ENCODE measurements around the gene ANKMY2. TPM values are rescaled to one million over a fixed set of nuclear protein-coding genes. Genes with fewer than 3 reads are reported as not detected.

Gene ANKMY2
- total RNA-seq (10 to 100 TPM in 2 of 5 donors, 1 to 10 TPM in 3; 7.8 to 10.9 (median 10.0) TPM), total RNA-seq (5.1 to 29.6 (median 11.4) reads per million in 29 experiments)
- total RNA-seq (2013): 14.4 TPM

DNA sequence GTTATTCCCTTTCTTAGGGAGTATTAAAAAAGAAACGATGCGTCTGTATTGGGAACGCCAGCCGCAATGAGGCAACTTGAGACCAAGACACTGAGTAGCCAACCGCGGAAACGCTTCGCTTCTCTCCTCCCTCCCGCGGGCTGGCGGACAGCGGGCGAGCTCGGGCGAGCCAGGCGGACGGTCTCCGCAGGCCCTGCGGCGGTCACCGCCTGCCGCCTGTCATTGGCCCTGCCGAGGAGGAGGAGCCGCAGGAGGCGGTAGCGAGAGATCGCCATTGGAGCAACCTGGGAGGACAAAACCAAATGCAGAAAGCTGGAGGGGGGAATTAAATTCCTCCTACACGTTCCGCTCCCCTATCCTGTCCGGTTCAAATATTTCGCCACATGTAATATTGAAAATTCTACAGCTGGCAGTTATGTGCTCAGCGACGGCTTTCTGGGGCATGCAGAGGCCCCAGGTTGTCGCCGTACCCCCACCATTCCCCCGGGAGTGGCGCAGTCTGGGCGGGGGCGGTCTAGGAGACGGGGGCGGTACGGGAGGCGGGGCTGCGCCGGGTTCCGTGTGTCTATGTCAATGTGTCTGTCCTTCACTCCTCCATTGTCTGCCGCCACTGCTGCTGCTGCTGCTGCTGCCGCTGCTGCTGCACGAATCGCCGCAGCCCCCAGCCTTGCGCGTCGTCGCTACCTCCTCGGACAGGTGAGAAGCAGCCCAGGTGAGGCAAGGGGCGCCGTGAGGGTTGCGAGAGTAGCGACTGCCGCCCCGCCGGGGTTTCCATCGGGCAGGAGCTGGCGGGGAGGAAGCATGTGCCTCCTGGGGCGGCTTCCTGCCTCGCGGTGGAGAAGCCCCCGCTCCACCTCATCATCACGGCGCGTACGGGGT, at the start of gene ANKMY2, which contains the start of gene BZW2:
TSS of gene ANKMY2 (minus strand) at position 162 of the 879 bp plus-strand sequence. CDS start 181 bp downstream, outside the sequence.
TSS of gene BZW2 (plus strand) at position 589 of the 879 bp plus-strand sequence. CDS start 19,263 bp downstream, outside the sequence.
- Histone ChIP-seq H3K27me3 (replicated peaks in 1 of 2; ENCODE audit: control insufficient read depth in 2 of 2, extremely low read depth in 1 of 2, insufficient read depth in 2 of 2, low read length in 1 of 2) (no peaks in the 10 kb centered on the region), H3K36me3 (ENCODE audit: control insufficient read depth in 2 of 2, extremely low read depth in 1 of 2, insufficient read depth in 1 of 2, low read length in 1 of 2) (no peaks in the 10 kb centered on the region), H3K9me3 (no peaks in the 10 kb centered on the region), H3K4me1 (ENCODE audit: control insufficient read depth in 1 of 2, extremely low read depth in 1 of 2, insufficient read depth in 2 of 2, low read length in 2 of 2) (peaks cover 17 to 22% of the 10 kb centered on the region in 2 experiments), H3K4me3 (ENCODE audit: control insufficient read depth in 1 of 2, extremely low read depth in 1 of 2, low read length in 1 of 2) (peak within 1 kb of the TSS; percentile 96 to 97), H3K27ac (ENCODE audit: low read length) (peak within 1 kb of the TSS; percentile 87)
- peak; percentile 87 to 90 (median 88) for ATAC-seq (replicated peaks in 1 of 4)
- Mint-ChIP-seq H3K9me3 (no peaks in the 10 kb centered on the region), H3K4me1 (peaks cover 67 to 78% (median 70%) of the 10 kb centered on the region in 3 donors), H3K27ac (peak within 1 kb of the TSS; percentile 93 to 99), H3K4me3 (peak within 1 kb of the TSS; percentile 89 to 98 (median 97)), H3K36me3 (no peaks in the 10 kb centered on the region), H3K27me3 (no peaks in the 10 kb centered on the region)
- ChIA-PET CTCF (no interaction called here), POLR2A (interaction anchor here in 1 of 2 donors (0.7 to 1.6 kb wide), 4 partner anchors 13 to 225 kb away, joined by 3 to 5 read pairs (median 3); no protein-coding TSS in a partner anchor)
- under 1% methylated on average over 56 of the region's 73 CpGs for WGBS (ENCODE audit: insufficient coverage)
- peak; percentile 87 to 96 (median 92) for DNase-seq

GRCh38 chr7:16694806-16695205, 49.3 kb upstream of the ANKMY2 start:
- DNase-seq: no peak
- CTCF ChIA-PET: interaction anchor here in 1 of 2 donors (0.5 kb wide), 1 partner anchor 108 kb away, joined by 3 read pairs; no protein-coding TSS in a partner anchor
- Histone ChIP-seq H3K27ac (ENCODE audit: low read length) (no peak overlapping the region), H3K27me3 (replicated peaks in 1 of 2; ENCODE audit: control insufficient read depth in 2 of 2, extremely low read depth in 1 of 2, insufficient read depth in 2 of 2, low read length in 1 of 2) (no peaks in the 10 kb centered on the region), H3K4me1 (ENCODE audit: control insufficient read depth in 1 of 2, extremely low read depth in 1 of 2, insufficient read depth in 2 of 2, low read length in 2 of 2) (no peaks in the 10 kb centered on the region), H3K9me3 (no peaks in the 10 kb centered on the region), H3K4me3 (ENCODE audit: control insufficient read depth in 1 of 2, extremely low read depth in 1 of 2, low read length in 1 of 2) (no peak overlapping the region), H3K36me3 (ENCODE audit: control insufficient read depth in 2 of 2, extremely low read depth in 1 of 2, insufficient read depth in 1 of 2, low read length in 1 of 2) (peaks cover 3 to 73% of the 10 kb centered on the region in 2 donors)
- Mint-ChIP-seq H3K4me3 (no peak overlapping the region), H3K27me3 (no peaks in the 10 kb centered on the region), H3K27ac (no peak overlapping the region), H3K36me3 (peaks cover 68% of the 10 kb centered on the region), H3K9me3 (no peaks in the 10 kb centered on the region), H3K4me1 (no peaks in the 10 kb centered on the region)
- POLR2A ChIA-PET: no interaction called here
- WGBS (ENCODE audit: insufficient coverage): no CpG with 5 or more reads among the region's 6 CpGs
- ATAC-seq (replicated peaks in 1 of 4): no peak

GRCh38 chr7:16693601-16694318, 48.2 kb upstream of the ANKMY2 start:
- Mint-ChIP-seq H3K4me1 (no peaks in the 10 kb centered on the region), H3K27ac (no peak overlapping the region), H3K27me3 (no peaks in the 10 kb centered on the region), H3K4me3 (no peak overlapping the region), H3K9me3 (no peaks in the 10 kb centered on the region), H3K36me3 (peaks cover 60% of the 10 kb centered on the region)
- no CpG with 5 or more reads among the region's 2 CpGs for WGBS (ENCODE audit: insufficient coverage)
- no peaks in the 10 kb centered on the region for H3K9me3 ChIP-seq
- DNase-seq: no peak
- no peaks in the 10 kb centered on the region for H3K4me1 ChIP-seq (ENCODE audit: control insufficient read depth in 1 of 2, extremely low read depth in 1 of 2, insufficient read depth in 2 of 2, low read length in 2 of 2)
- H3K4me3 ChIP-seq (ENCODE audit: control insufficient read depth in 1 of 2, extremely low read depth in 1 of 2, low read length in 1 of 2): no peak overlapping the region
- H3K27me3 ChIP-seq (replicated peaks in 1 of 2; ENCODE audit: control insufficient read depth in 2 of 2, extremely low read depth in 1 of 2, insufficient read depth in 2 of 2, low read length in 1 of 2): no peaks in the 10 kb centered on the region
- ATAC-seq (replicated peaks in 1 of 4): no peak
- H3K36me3 ChIP-seq (ENCODE audit: control insufficient read depth in 2 of 2, extremely low read depth in 1 of 2, insufficient read depth in 1 of 2, low read length in 1 of 2): peaks cover 3 to 67% of the 10 kb centered on the region in 2 donors
- CTCF ChIA-PET: no interaction called here
- H3K27ac ChIP-seq (ENCODE audit: low read length): no peak overlapping the region
- POLR2A ChIA-PET: no interaction called here

GRCh38 chr7:16691241-16691640, 45.7 kb upstream of the ANKMY2 start:
- Histone ChIP-seq H3K4me1 (ENCODE audit: control insufficient read depth in 1 of 2, extremely low read depth in 1 of 2, insufficient read depth in 2 of 2, low read length in 2 of 2) (no peaks in the 10 kb centered on the region), H3K27me3 (replicated peaks in 1 of 2; ENCODE audit: control insufficient read depth in 2 of 2, extremely low read depth in 1 of 2, insufficient read depth in 2 of 2, low read length in 1 of 2) (no peaks in the 10 kb centered on the region), H3K4me3 (ENCODE audit: control insufficient read depth in 1 of 2, extremely low read depth in 1 of 2, low read length in 1 of 2) (no peak overlapping the region), H3K9me3 (no peaks in the 10 kb centered on the region), H3K36me3 (ENCODE audit: control insufficient read depth in 2 of 2, extremely low read depth in 1 of 2, insufficient read depth in 1 of 2, low read length in 1 of 2) (peaks cover 8 to 54% of the 10 kb centered on the region in 2 donors), H3K27ac (ENCODE audit: low read length) (no peak overlapping the region)
- Mint-ChIP-seq H3K4me1 (peaks cover 0 to 1% (median 0%) of the 10 kb centered on the region in 3 donors), H3K36me3 (peaks cover 48% of the 10 kb centered on the region), H3K9me3 (no peaks in the 10 kb centered on the region), H3K27me3 (no peaks in the 10 kb centered on the region), H3K4me3 (no peak overlapping the region), H3K27ac (no peak overlapping the region)
- POLR2A ChIA-PET: interaction anchor here in 1 of 2 donors (0.5 kb wide), 1 partner anchor 1451 kb away, joined by 3 read pairs; no protein-coding TSS in a partner anchor
- CTCF ChIA-PET: no interaction called here
- no peak for ATAC-seq (replicated peaks in 1 of 4)
- DNase-seq: no peak
- WGBS (ENCODE audit: insufficient coverage): 90% methylated on average over 1 of the region's 4 CpGs

GRCh38 chr7:16688249-16688648, 42.7 kb upstream of the ANKMY2 start:
- no peaks in the 10 kb centered on the region for H3K27me3 Mint-ChIP-seq
- ChIA-PET POLR2A (no interaction called here), CTCF (no interaction called here)
- Histone ChIP-seq H3K4me3 (ENCODE audit: control insufficient read depth in 1 of 2, extremely low read depth in 1 of 2, low read length in 1 of 2) (no peak overlapping the region), H3K9me3 (no peaks in the 10 kb centered on the region), H3K27me3 (replicated peaks in 1 of 2; ENCODE audit: control insufficient read depth in 2 of 2, extremely low read depth in 1 of 2, insufficient read depth in 2 of 2, low read length in 1 of 2) (no peaks in the 10 kb centered on the region), H3K4me1 (ENCODE audit: control insufficient read depth in 1 of 2, extremely low read depth in 1 of 2, insufficient read depth in 2 of 2, low read length in 2 of 2) (peaks cover 0 to 8% of the 10 kb centered on the region in 2 experiments), H3K36me3 (ENCODE audit: control insufficient read depth in 2 of 2, extremely low read depth in 1 of 2, insufficient read depth in 1 of 2, low read length in 1 of 2) (peaks cover 8 to 43% of the 10 kb centered on the region in 2 donors), H3K27ac (ENCODE audit: low read length) (no peak overlapping the region)
- H3K36me3 Mint-ChIP-seq: peaks cover 52% of the 10 kb centered on the region
- WGBS (ENCODE audit: insufficient coverage): 92% methylated on average over 2 of the region's 2 CpGs
- ATAC-seq (replicated peaks in 1 of 4): no peak
- no peak overlapping the region for H3K4me3 Mint-ChIP-seq
- H3K9me3 Mint-ChIP-seq: no peaks in the 10 kb centered on the region
- peaks cover 17 to 24% (median 22%) of the 10 kb centered on the region in 3 donors for H3K4me1 Mint-ChIP-seq
- DNase-seq: no peak
- H3K27ac Mint-ChIP-seq: no peak overlapping the region

DNA sequence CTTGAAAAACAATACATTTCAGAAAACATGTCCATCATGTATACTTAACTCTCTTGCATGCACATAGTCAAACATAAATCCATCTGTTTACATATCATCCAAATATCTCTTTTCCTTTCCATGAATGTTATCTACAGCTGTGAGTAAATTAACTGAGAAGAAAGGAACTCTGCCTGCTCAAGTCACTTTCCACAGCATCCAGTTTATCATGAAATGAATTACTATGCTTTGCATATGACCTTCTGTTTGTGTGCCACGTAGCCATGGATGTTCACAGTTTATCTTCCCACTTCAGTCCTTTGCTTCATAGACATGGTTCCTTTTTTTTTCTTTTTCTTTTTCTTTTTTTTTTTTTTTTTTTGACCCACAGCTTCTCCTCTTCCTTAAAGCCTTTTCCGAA, 40.0 kb upstream of the ANKMY2 start:
- no peak for DNase-seq
- H3K27ac ChIP-seq (ENCODE audit: low read length): no peak overlapping the region
- WGBS (ENCODE audit: insufficient coverage): 100% methylated on average over 1 of the region's 2 CpGs
- no peaks in the 10 kb centered on the region for H3K27me3 Mint-ChIP-seq
- CTCF ChIA-PET: no interaction called here
- POLR2A ChIA-PET: no interaction called here
- no peaks in the 10 kb centered on the region for H3K9me3 ChIP-seq
- peaks cover 54% of the 10 kb centered on the region for H3K36me3 Mint-ChIP-seq
- no peak for ATAC-seq (replicated peaks in 1 of 4)
- H3K9me3 Mint-ChIP-seq: no peaks in the 10 kb centered on the region
- peaks cover 17 to 27% (median 24%) of the 10 kb centered on the region in 3 donors for H3K4me1 Mint-ChIP-seq
- H3K4me3 Mint-ChIP-seq: no peak overlapping the region
- no peaks in the 10 kb centered on the region for H3K27me3 ChIP-seq (replicated peaks in 1 of 2; ENCODE audit: control insufficient read depth in 2 of 2, extremely low read depth in 1 of 2, insufficient read depth in 2 of 2, low read length in 1 of 2)
- peaks cover 0 to 8% of the 10 kb centered on the region in 2 experiments for H3K4me1 ChIP-seq (ENCODE audit: control insufficient read depth in 1 of 2, extremely low read depth in 1 of 2, insufficient read depth in 2 of 2, low read length in 2 of 2)
- H3K36me3 ChIP-seq (ENCODE audit: control insufficient read depth in 2 of 2, extremely low read depth in 1 of 2, insufficient read depth in 1 of 2, low read length in 1 of 2): peaks cover 8 to 37% of the 10 kb centered on the region in 2 donors
- no peak overlapping the region for H3K4me3 ChIP-seq (ENCODE audit: control insufficient read depth in 1 of 2, extremely low read depth in 1 of 2, low read length in 1 of 2)
- H3K27ac Mint-ChIP-seq: peak overlapping the region; percentile 81 to 87

All from T-cell (primary cell).